Astrocyte (in vitro differentiated cells and primary cell): ENCODE data around the gene RPS28. TPM values are rescaled to one million over a fixed set of nuclear protein-coding genes. Genes with fewer than 3 reads are reported as not detected.

Experiments used
- DNase-seq: peaks from one replicate; pipeline ENCODE4 v3.0.0-alpha.2; 2010; ENCODE audit warnings: low read depth
- FAIRE-seq: peaks from 2 replicates; lab custom pipeline; 2011; peaks lifted over from hg19 to GRCh38; lab: Jason Lieb, UNC
- H2AFZ ChIP-seq: 2 replicates; pipeline ENCODE4 v1.6.0; 2012; ENCODE audit warnings: low read depth, low read length, inconsistent platforms
- H3K27ac ChIP-seq: 2 replicates; pipeline ENCODE4 v1.5.1; 2011; ENCODE audit warnings: low read depth, low read length, inconsistent platforms
- H3K27me3 ChIP-seq: 2 replicates; pipeline ENCODE4 v1.6.0; 2011; ENCODE audit warnings: low read length, inconsistent platforms; ENCODE audit not compliant: insufficient read depth
- H3K36me3 ChIP-seq: 2 replicates; pipeline ENCODE4 v1.5.1; 2011; ENCODE audit warnings: low read length, inconsistent platforms; ENCODE audit not compliant: insufficient read depth
- H3K4me1 ChIP-seq: 2 replicates; pipeline ENCODE4 v1.5.1; 2011; ENCODE audit warnings: low read length, inconsistent platforms; ENCODE audit not compliant: insufficient read depth
- H3K4me2 ChIP-seq: 2 replicates; pipeline ENCODE4 v1.6.0; 2012; ENCODE audit warnings: low read length, inconsistent platforms
- H3K4me3 ChIP-seq: 2 replicates; pipeline ENCODE4 v1.5.1; 2011; ENCODE audit warnings: low read depth, mild to moderate bottlenecking, low read length, inconsistent platforms; ENCODE audit not compliant: insufficient read depth
- H3K79me2 ChIP-seq: 2 replicates; pipeline ENCODE4 v1.6.0; 2012; ENCODE audit warnings: mild to moderate bottlenecking, low read length, inconsistent platforms; ENCODE audit not compliant: insufficient read depth
- H3K9ac ChIP-seq: 2 replicates; pipeline ENCODE4 v1.6.0; 2012; ENCODE audit warnings: mild to moderate bottlenecking, low read length, inconsistent platforms
- H3K9me3 ChIP-seq: 2 replicates; pipeline ENCODE4 v1.5.1; 2012; ENCODE audit warnings: low read depth, mild to moderate bottlenecking, low read length, inconsistent platforms; ENCODE audit not compliant: insufficient read depth
- H4K20me1 ChIP-seq: 2 replicates; pipeline ENCODE4 v1.6.0; 2012; ENCODE audit warnings: low read length, inconsistent platforms; ENCODE audit not compliant: insufficient read depth
- H3K27ac Mint-ChIP-seq: one replicate; pipeline ENCODE4 v1.8.0; 2021; ENCODE audit warnings: mild to moderate bottlenecking, mixed read lengths; ENCODE audit not compliant: unreplicated experiment
- H3K27me3 Mint-ChIP-seq: one replicate; pipeline ENCODE4 v1.8.0; 2021; ENCODE audit warnings: low read depth, mixed read lengths; ENCODE audit not compliant: unreplicated experiment
- H3K36me3 Mint-ChIP-seq: one replicate; pipeline ENCODE4 v1.8.0; 2021; ENCODE audit warnings: low read depth, mixed read lengths; ENCODE audit not compliant: unreplicated experiment
- H3K4me1 Mint-ChIP-seq: one replicate; pipeline ENCODE4 v1.8.0; 2021; ENCODE audit warnings: low read depth, mixed read lengths; ENCODE audit not compliant: unreplicated experiment
- H3K4me3 Mint-ChIP-seq: one replicate; pipeline ENCODE4 v1.8.0; 2021; ENCODE audit warnings: mild to moderate bottlenecking, moderate library complexity, mixed read lengths; ENCODE audit not compliant: unreplicated experiment
- H3K9me3 Mint-ChIP-seq: one replicate; pipeline ENCODE4 v1.8.0; 2021; ENCODE audit warnings: mild to moderate bottlenecking, mixed read lengths; ENCODE audit not compliant: unreplicated experiment
- EZH2 ChIP-seq: IDR thresholded peaks from 2 replicates; pipeline ENCODE4 v1.6.1; 2012; ENCODE audit warnings: mild to moderate bottlenecking, low read length, inconsistent platforms; ENCODE audit not compliant: insufficient read depth
- total RNA-seq: library from RNA; stranded (reverse); gene quantifications from 2 replicates; pipeline ENCODE4 v1.2.1, GENCODE V29; 2021
- TF ChIP-seq, protein P1 (sequence below): IDR thresholded peaks from 2 replicates; pipeline ENCODE4 v1.5.1; 2011; ENCODE audit warnings: low read depth, mild to moderate bottlenecking, inconsistent platforms, low read length, moderate library complexity; ENCODE audit not compliant: insufficient read depth

The RPS28 gene
- total RNA-seq, 1 donor from 2014 or later = 1,198 TPM

DNA sequence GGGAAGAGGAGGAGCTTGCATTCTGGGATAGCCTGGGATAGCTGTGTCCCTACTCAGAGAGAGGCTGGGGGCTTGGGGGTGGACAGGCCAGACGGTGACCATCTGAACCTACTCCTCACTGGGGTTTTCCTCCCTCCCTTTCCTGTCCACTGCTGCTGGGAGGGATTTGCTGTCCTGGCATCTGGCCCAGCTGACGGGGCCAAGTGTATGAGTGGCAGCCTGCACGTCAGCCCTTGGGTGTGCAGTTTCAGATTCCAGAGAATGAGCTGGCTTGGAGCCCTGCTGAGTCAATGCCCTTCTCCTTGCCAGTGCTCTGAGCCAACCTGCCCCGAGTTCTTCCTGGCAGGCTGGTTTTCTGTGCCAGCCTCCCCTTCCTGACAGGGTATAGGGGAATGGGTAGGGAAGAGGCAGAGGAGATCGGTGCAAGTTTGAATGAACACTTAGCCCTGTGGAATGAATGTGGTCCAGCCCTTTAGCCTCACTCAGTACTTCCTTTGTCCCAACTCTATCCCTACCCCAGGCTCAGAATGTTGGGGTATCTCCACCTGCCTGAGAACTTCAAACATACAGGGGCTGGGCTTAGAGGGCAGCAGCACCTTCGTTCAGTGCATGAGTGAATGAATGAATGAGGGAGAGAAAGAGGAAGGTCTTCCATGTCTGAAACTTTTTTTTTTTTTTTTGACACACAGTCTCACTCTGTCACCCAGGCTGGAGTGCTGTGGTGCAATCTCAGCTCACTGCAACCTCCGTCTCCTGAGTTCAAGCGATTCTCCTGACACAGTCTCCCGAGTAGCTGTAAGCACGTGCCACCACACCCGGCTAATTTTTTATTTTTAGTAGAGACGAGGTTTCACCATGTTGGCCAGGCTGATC, 40.9 kb downstream of the RPS28 start:
- H3K4me1 ChIP-seq = peaks cover 30% of the 10 kb centered on the region
- H3K27me3 ChIP-seq = peaks cover 6% of the 10 kb centered on the region
- no peak overlapping the region for H2AFZ ChIP-seq
- H3K27me3 Mint-ChIP-seq = no peaks in the 10 kb centered on the region
- no peak overlapping the region for H3K4me3 ChIP-seq
- H3K27ac ChIP-seq = peak overlapping the region; percentile 16
- H3K36me3 Mint-ChIP-seq = peaks cover 13% of the 10 kb centered on the region
- peaks cover 2% of the 10 kb centered on the region for H3K9me3 Mint-ChIP-seq
- peaks cover 16% of the 10 kb centered on the region for H4K20me1 ChIP-seq
- peak overlapping the region; percentile 77 for H3K4me2 ChIP-seq
- H3K4me1 Mint-ChIP-seq = peaks cover 24% of the 10 kb centered on the region
- H3K27ac Mint-ChIP-seq = peak overlapping the region; percentile 94
- peak overlapping the region; percentile 58 for H3K4me3 Mint-ChIP-seq
- peak; percentile 94 for DNase-seq
- TF ChIP-seq, protein P1, sequence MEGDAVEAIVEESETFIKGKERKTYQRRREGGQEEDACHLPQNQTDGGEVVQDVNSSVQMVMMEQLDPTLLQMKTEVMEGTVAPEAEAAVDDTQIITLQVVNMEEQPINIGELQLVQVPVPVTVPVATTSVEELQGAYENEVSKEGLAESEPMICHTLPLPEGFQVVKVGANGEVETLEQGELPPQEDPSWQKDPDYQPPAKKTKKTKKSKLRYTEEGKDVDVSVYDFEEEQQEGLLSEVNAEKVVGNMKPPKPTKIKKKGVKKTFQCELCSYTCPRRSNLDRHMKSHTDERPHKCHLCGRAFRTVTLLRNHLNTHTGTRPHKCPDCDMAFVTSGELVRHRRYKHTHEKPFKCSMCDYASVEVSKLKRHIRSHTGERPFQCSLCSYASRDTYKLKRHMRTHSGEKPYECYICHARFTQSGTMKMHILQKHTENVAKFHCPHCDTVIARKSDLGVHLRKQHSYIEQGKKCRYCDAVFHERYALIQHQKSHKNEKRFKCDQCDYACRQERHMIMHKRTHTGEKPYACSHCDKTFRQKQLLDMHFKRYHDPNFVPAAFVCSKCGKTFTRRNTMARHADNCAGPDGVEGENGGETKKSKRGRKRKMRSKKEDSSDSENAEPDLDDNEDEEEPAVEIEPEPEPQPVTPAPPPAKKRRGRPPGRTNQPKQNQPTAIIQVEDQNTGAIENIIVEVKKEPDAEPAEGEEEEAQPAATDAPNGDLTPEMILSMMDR = no peak
- no peak for TF ChIP-seq EZH2
- H3K9me3 ChIP-seq = no peaks in the 10 kb centered on the region
- peak overlapping the region; percentile 11 for H3K9ac ChIP-seq
- peak; percentile 77 for FAIRE-seq
- H3K36me3 ChIP-seq = no peaks in the 10 kb centered on the region
- no peaks in the 10 kb centered on the region for H3K79me2 ChIP-seq

DNA sequence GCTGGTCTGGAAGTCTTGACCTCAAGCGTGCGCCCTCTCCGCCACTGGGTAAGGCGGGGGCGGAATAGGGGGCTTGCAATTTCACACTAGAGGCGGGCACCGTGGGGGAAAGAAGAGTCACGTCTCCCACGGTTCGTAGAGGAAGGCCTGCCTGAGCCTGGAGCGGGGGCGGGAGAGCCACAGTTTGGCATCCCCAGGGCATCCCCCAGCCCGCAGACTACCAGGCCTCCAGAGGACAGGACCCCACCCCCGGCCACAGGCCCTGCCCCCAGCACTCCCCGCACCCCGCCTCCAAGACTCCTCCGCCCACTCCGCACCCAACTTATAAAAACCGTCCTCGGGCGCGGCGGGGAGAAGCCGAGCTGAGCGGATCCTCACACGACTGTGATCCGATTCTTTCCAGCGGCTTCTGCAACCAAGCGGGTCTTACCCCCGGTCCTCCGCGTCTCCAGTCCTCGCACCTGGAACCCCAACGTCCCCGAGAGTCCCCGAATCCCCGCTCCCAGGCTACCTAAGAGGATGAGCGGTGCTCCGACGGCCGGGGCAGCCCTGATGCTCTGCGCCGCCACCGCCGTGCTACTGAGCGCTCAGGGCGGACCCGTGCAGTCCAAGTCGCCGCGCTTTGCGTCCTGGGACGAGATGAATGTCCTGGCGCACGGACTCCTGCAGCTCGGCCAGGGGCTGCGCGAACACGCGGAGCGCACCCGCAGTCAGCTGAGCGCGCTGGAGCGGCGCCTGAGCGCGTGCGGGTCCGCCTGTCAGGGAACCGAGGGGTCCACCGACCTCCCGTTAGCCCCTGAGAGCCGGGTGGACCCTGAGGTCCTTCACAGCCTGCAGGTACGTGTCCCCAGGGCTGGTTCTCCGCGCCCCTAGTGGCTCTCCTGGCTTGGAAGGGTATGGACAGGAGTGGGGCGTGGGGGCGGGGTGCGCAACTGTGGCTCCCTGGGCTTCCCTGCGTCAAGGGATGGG, 42.8 kb downstream of the RPS28 start, which contains the start of gene ANGPTL4:
Gene ANGPTL4, plus strand, starts transcription at position 353 of the 969 bp plus-strand sequence. Its CDS starts 167 bp downstream, at position 520.
- Mint-ChIP-seq H3K27me3 (no peaks in the 10 kb centered on the region), H3K9me3 (peaks cover 2% of the 10 kb centered on the region)
- peak within 1 kb of the TSS; percentile 47 for H2AFZ ChIP-seq

More for the DNA sequence above, 42.8 kb downstream of the RPS28 start, which contains the start of gene ANGPTL4:
- peaks cover 35% of the 10 kb centered on the region for H3K4me1 ChIP-seq
- H3K9ac ChIP-seq = peak within 1 kb of the TSS; percentile 52
- H3K27ac ChIP-seq = no peak within 1 kb of the TSS
- peak within 1 kb of the TSS; percentile 56 for H3K4me3 ChIP-seq
- Mint-ChIP-seq H3K4me3 (peak within 1 kb of the TSS; percentile 85), H3K27ac (peak within 1 kb of the TSS; percentile 99), H3K4me1 (peaks cover 34% of the 10 kb centered on the region), H3K36me3 (peaks cover 22% of the 10 kb centered on the region)
- H3K79me2 ChIP-seq = no peaks in the 10 kb centered on the region
- no peaks in the 10 kb centered on the region for H3K9me3 ChIP-seq
- no peak for FAIRE-seq
- H3K4me2 ChIP-seq = peak within 1 kb of the TSS; percentile 86
- peak; percentile 26 for DNase-seq
- no peaks in the 10 kb centered on the region for H3K36me3 ChIP-seq
- peaks cover 23% of the 10 kb centered on the region for H4K20me1 ChIP-seq
- peaks cover 6% of the 10 kb centered on the region for H3K27me3 ChIP-seq
- no peak for TF ChIP-seq EZH2
- TF ChIP-seq, protein P1 = no peak
